Nucleus accumbens (tissue), 56 donors: ENCODE results near the gene PTRHD1.

Source experiments
- DNase-seq, 56 donors: peaks; one replicate each; lab custom pipeline; 2025; lab: John Stamatoyannopoulos, UW

PTRHD1 gene

GRCh38 chr2:24792874-24793760 is at the start of gene PTRHD1, which contains the start of gene CENPO:
PTRHD1 (minus strand) TSS chr2:24793391; CDS start chr2:24793377, 14 bp downstream.
CENPO (plus strand) TSS chr2:24793425; CDS start chr2:24793920, 495 bp downstream.
- DNase-seq, result peak; percentile 71 to 100 (median 97)

- DNase-seq, result no peak
These were observed 49.2 kb upstream of the PTRHD1 start for GRCh38 chr2:24842081-24843050.

GRCh38 chr2:24840962-24841945 is 48.1 kb upstream of the PTRHD1 start:
- peak in 7 of 56 donors; percentile 15 to 56 (median 48) for DNase-seq

GRCh38 chr2:24840164-24840869 is 47.1 kb upstream of the PTRHD1 start:
- no peak for DNase-seq

GRCh38 chr2:24839729-24840128 is 46.5 kb upstream of the PTRHD1 start:
- no peak for DNase-seq

GRCh38 chr2:24838541-24838940 is 45.4 kb upstream of the PTRHD1 start:
- no peak for DNase-seq

GRCh38 chr2:24837996-24838513 is 44.9 kb upstream of the PTRHD1 start:
- no peak for DNase-seq

- DNase-seq, result no peak
These were observed 43.5 kb upstream of the PTRHD1 start for GRCh38 chr2:24836706-24837105.

- no peak for DNase-seq
These were observed 43.0 kb upstream of the PTRHD1 start for GRCh38 chr2:24836206-24836605.

- peak in 5 of 56 donors; percentile 10 to 44 (median 30) for DNase-seq
These were observed 42.2 kb upstream of the PTRHD1 start for GRCh38 chr2:24835411-24835810.

GRCh38 chr2:24834733-24835395 is 41.7 kb upstream of the PTRHD1 start:
- no peak for DNase-seq

- no peak for DNase-seq
These were observed 40.9 kb upstream of the PTRHD1 start for GRCh38 chr2:24833821-24834732.

GRCh38 chr2:24832931-24833701 is 39.9 kb upstream of the PTRHD1 start:
- no peak for DNase-seq

GRCh38 chr2:24832521-24832920 is 39.3 kb upstream of the PTRHD1 start:
- DNase-seq, result no peak

GRCh38 chr2:24832073-24832461 is 38.9 kb upstream of the PTRHD1 start:
- DNase-seq, result peak in 53 of 56 donors; percentile 24 to 94 (median 77)
